Measurements from ENCODE around the gene EEF1G.

- TF ChIP-seq CTCF (IDR thresholded peaks at IDR 0.05; ENCODE audit: low read length) (no peak), EZH2 (optimal IDR thresholded peaks at IDR 0.05; ENCODE audit: low read depth, low read length) (no peak), EZH2phosphoT487 (IDR thresholded peaks at IDR 0.05; ENCODE audit: low read length) (no peak)
These were observed 4.1 kb downstream of the EEF1G start for GRCh38 chr11:62569611-62570010.
